ENCODE results near the gene CRIP1.

DNA sequence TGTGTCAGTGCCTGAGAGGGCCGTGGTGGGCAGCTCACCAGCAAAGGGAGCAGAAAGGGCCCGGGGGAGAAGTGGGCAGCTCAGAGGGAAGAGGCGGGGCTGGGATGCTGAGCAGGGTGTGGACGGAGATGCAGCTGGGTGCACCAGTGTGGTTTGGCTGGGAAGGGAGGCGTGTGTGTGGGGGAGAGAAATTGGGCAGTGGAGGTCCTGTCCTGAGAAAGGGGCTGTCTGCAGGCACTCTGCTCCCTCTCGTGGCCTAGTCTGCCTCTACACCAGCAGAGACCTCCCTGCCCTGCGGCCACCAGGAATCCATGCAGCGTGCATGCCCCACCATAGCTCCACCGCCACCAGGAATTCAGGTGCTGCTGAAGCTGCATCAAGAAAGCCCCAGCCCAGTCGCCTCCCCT is 46.1 kb downstream of the CRIP1 start:
- TF ChIP-seq EZH2 (IDR thresholded peaks at IDR 0.05; ENCODE audit: borderline replicate concordance) (no peak), CTCF (IDR thresholded peaks at IDR 0.05; ENCODE audit: poor library complexity) (no peak), EZH2phosphoT487 (IDR thresholded peaks at IDR 0.05; ENCODE audit: low read depth, severe bottlenecking, unreplicated experiment) (no peak)
